Lower leg skin (tissue), 4 donors: ENCODE measurements around the gene CDADC1. TPM values are rescaled to one million over a fixed set of nuclear protein-coding genes. Genes with fewer than 3 reads are reported as not detected.

Source experiments
- DNase-seq, 2 donors: peaks; one replicate each; pipeline ENCODE4 v3.0.0-alpha.2; 2019; ENCODE audit warnings: low spot score in 2 of 2
- H3K4me3 ChIP-seq: fragments of 200-600 bp; sonication (generic); 2 replicates; pipeline ENCODE4 v1.5.1; 2017; ENCODE audit warnings: mild to moderate bottlenecking, low read depth; ENCODE audit not compliant: poor library complexity, severe bottlenecking
- POLR2A ChIP-seq, 2 donors: fragments of 450-650 bp; IDR thresholded peaks; one replicate each; pipeline ENCODE4 v1.6.1; 2016 to 2017; ENCODE audit warnings: antibody characterized with exemption in 2 of 2, mild to moderate bottlenecking in 1 of 2, moderate library complexity in 1 of 2
- WGBS, 2 donors: methylation state at CpG; one replicate each; pipeline ENCODE4 v1.1.5; 2018; 5-methylcytosine and 5-hydroxymethylcytosine counted together
- intact Hi-C: fragments of 100-400 bp; cut with DNase I; formaldehyde crosslinking; loops from one replicate; pipeline ENCODE4 v1.15.0; 2023; ENCODE audit warnings: low total_unique reads
- total RNA-seq, 4 donors: library from RNA; depleted of rRNA; stranded (reverse); fragments of >200 nt; gene quantifications; one replicate each; pipeline ENCODE4 v1.1.0, GENCODE V29; 2016
- TF ChIP-seq, protein P1 (sequence below), 3 donors: fragments of 450-650 bp; IDR thresholded peaks; one replicate each; pipeline ENCODE4 v1.5.1; 2016; ENCODE audit warnings: antibody characterized with exemption in 3 of 3, mild to moderate bottlenecking in 3 of 3, moderate library complexity in 2 of 3

CDADC1 gene
- total RNA-seq, 4 donors from 2014 or later, result 0.84 to 7.2 (median 1.9) TPM

DNA sequence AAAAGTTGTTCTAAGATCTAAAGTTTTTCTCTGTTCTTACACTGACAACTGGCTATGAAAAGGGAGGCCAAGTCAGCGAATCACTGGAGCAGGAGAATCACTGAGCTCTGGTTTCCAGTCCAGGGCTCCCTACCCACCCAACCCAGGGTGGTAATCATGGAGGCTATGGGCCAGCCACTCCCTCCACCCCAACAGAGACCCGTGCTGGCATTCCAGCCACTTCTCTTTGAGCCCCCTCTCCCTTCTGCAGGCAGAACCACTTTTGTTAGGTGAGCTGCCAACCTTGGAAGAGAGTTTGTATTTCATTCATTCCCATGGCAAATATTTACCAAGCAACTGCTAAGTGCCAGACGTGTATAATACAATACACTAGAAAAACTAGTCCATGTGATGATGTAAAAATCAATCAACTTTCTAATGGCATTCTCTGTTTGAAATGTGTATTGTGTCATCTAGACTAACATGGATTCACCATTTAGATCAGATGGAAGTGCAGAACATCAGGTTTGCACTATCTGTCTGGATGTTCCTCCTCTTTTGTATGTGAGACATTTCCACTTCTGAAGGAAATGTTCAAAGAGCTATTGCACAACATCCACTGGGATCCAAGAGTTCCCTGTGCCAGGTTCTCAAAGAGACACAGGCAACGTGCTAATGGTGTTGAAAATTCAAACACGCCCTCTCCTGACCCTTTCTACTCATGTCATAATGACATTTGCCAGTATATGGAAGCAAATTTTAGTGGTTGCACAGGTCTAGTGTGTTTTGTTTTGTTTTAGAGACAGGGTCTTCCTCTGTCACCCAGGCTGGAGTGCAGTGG lies 22.3 kb upstream of the CDADC1 start:
- intact Hi-C loops, result no loop called here
- peak in 1 of 2 donors; percentile 30 for DNase-seq
- TF ChIP-seq, protein P1, sequence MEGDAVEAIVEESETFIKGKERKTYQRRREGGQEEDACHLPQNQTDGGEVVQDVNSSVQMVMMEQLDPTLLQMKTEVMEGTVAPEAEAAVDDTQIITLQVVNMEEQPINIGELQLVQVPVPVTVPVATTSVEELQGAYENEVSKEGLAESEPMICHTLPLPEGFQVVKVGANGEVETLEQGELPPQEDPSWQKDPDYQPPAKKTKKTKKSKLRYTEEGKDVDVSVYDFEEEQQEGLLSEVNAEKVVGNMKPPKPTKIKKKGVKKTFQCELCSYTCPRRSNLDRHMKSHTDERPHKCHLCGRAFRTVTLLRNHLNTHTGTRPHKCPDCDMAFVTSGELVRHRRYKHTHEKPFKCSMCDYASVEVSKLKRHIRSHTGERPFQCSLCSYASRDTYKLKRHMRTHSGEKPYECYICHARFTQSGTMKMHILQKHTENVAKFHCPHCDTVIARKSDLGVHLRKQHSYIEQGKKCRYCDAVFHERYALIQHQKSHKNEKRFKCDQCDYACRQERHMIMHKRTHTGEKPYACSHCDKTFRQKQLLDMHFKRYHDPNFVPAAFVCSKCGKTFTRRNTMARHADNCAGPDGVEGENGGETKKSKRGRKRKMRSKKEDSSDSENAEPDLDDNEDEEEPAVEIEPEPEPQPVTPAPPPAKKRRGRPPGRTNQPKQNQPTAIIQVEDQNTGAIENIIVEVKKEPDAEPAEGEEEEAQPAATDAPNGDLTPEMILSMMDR (IDR thresholded peaks at IDR 0.05), result no peak
- no peak for TF ChIP-seq POLR2A (IDR thresholded peaks at IDR 0.05)
- no peak overlapping the region for H3K4me3 ChIP-seq
- 40 to 51% methylated on average over 5 of the region's 5 CpGs for WGBS, 2 donors

DNA sequence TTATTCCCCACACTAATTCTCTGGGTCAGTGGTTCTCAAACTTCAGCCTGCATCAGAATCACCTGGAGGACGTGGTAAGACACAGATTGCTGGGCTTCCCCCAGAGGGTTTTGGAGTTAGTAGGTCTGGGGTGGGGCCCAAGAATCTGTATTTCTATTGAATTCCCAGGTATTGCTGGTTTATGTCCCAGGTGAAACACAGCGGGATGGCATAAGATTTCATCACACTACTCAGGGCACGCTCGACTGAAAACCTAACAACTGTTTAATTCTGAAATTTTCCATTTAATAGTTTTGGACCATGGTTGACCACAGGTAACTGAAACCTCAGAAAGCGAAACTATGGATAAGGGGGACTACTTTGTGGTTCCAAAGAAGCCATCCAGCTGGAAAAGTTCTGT lies 21.1 kb upstream of the CDADC1 start:
- TF ChIP-seq POLR2A (IDR thresholded peaks at IDR 0.05), result no peak
- TF ChIP-seq, protein P1 (IDR thresholded peaks at IDR 0.05), result no peak
- no peak overlapping the region for H3K4me3 ChIP-seq
- intact Hi-C loops, result no loop called here
- 90 to 94% methylated on average over 5 of the region's 5 CpGs for WGBS, 2 donors
- no peak for DNase-seq

DNA sequence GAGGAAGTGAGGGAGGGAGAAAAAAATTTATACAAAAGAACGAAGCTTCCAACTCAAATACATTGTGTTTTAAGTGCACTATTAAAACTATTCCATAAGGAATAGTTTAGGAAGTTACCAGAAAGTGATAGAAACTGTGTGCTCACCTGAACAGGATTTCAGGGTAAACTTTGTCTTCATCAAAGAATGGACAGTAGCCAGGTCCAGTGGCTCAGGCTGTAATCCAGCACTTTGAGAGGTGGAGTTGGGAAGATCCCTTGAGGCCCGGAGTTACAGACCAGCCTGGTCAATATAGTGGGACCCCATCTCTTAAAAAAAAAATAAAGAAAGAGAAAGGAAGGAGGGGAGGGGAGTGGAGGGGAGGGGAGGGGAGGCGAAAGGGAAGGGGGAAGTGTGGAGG lies 13.0 kb upstream of the CDADC1 start:
- 88 to 97% methylated on average over 3 of the region's 3 CpGs for WGBS, 2 donors
- intact Hi-C loops, result no loop called here
- TF ChIP-seq, protein P1 (IDR thresholded peaks at IDR 0.05), result no peak
- no peak for TF ChIP-seq POLR2A (IDR thresholded peaks at IDR 0.05)
- no peak for DNase-seq
- H3K4me3 ChIP-seq, result no peak overlapping the region

DNA sequence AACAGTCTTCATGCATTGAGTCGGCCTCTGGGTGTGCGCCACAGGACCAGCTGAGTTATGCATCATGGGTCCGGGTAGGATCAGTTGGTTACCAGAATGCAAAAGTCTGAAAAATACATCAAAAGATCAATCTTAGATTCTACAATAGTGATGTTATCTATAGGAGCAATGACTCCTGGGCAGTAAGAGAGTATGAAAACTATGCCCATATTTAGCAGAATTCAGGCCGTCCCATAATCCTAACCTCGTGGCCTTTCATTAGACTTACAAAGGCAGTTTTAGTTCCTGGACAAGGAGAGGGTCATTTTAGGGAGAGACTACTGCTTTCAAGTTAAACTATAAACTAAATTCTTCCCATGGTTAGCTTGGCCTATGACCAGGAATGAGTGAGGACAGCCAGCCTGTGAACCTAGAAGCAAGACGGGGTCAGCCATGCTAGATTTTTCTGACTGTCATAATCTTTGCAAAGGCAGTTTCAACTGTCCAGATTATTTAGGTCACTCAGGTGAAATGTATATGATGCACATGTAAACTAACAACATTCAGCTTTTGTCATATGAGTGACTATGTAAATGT lies 11.8 kb upstream of the CDADC1 start:
- no peak for DNase-seq
- no peak overlapping the region for H3K4me3 ChIP-seq
- TF ChIP-seq, protein P1 (IDR thresholded peaks at IDR 0.05), result no peak
- TF ChIP-seq POLR2A (IDR thresholded peaks at IDR 0.05), result no peak
- WGBS, 2 donors, result 92 to 93% methylated on average over 6 of the region's 6 CpGs
- intact Hi-C loops, result no loop called here

DNA sequence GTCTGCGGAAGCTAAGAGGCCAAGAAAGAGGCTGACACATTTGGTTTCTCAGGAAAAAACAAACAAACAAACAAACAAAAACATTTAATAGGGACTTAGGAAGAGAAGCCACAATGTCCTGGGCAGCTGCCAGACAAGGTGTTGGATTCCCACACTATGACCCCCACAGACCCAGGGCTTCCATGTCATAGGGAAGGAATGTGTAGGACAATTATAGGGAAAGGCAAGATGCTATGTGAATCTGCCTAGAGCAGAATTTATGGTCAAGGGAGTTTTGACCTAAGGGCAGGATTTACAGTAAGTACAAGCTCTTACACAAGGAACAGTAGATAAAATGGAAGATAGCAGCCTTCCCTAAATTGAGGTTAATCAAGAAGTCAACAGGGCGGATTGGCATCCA lies 9.1 kb upstream of the CDADC1 start:
- no peak for DNase-seq
- TF ChIP-seq POLR2A (IDR thresholded peaks at IDR 0.05), result no peak
- TF ChIP-seq, protein P1 (IDR thresholded peaks at IDR 0.05), result no peak
- intact Hi-C loops, result no loop called here
- WGBS, 2 donors, result 97 to 98% methylated on average over 2 of the region's 2 CpGs
- H3K4me3 ChIP-seq, result no peak overlapping the region
